SK-N-MC (cell line): ENCODE results near the gene FBXO8.

Experiments
- DNase-seq: peaks from one replicate; pipeline ENCODE4 v3.0.0-alpha.2; 2011; ENCODE audit warnings: low read depth, low spot score
- H3K27ac ChIP-seq: fragments of 200-600 bp; sonication (generic); 2 replicates; pipeline ENCODE4 v1.5.1; 2016; ENCODE audit warnings: mixed run types
- H3K36me3 ChIP-seq: fragments of 200-600 bp; sonication (generic); 2 replicates; pipeline ENCODE4 v1.6.1; 2017; ENCODE audit warnings: antibody characterized with exemption, low read length, mixed read lengths; ENCODE audit not compliant: insufficient read depth
- H3K4me3 ChIP-seq: fragments of 200-600 bp; sonication (generic); 2 replicates; pipeline ENCODE4 v1.5.1; 2016
- H3K9ac ChIP-seq: fragments of 200-600 bp; sonication (generic); 2 replicates; pipeline ENCODE4 v1.8.0; 2017; ENCODE audit warnings: mixed run types, mixed read lengths; ENCODE audit not compliant: insufficient read length
- H3K9me3 ChIP-seq: fragments of 200-600 bp; sonication (generic); 2 replicates; pipeline ENCODE4 v1.6.1; 2017; ENCODE audit warnings: low read depth, mild to moderate bottlenecking, antibody characterized with exemption, low read length, moderate library complexity, mixed read lengths
- EZH2 ChIP-seq: fragments of 200-600 bp; sonication (generic); IDR thresholded peaks from one replicate; pipeline ENCODE4 v1.6.1; 2017; ENCODE audit warnings: antibody characterized with exemption
- FOXP2 ChIP-seq: optimal IDR thresholded peaks from 2 replicates; pipeline ENCODE3; 2011; ENCODE audit warnings: mild to moderate bottlenecking, moderate library complexity; ENCODE audit not compliant: insufficient read depth; ENCODE audit errors: extremely low read length, control extremely low read depth
- POLR2AphosphoS5 ChIP-seq: IDR thresholded peaks from 2 replicates; pipeline ENCODE4 v1.6.1; 2012; ENCODE audit warnings: mild to moderate bottlenecking, low read depth, low read length, borderline replicate concordance

The FBXO8 gene

DNA sequence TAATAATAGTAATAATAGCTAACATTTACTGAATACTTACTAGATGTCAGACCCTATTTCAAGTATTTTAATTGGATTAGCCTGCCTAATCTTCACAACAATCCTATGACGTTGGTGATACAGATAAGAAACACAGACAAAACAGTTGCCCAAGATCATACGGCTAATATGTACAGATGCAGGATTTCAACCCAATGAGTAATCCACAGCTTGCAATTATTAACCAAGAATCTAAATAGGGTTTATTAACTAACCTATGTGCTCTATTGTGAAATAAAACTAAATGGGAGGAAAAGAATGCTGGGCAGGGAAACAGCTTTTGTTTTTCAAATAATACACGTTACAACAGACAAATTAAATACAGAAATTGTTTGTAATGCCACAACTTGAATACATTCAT, 23.4 kb downstream of the FBXO8 start:
- no peaks in the 10 kb centered on the region for H3K9me3 ChIP-seq
- H3K9ac ChIP-seq: no peak overlapping the region
- no peak for DNase-seq
- H3K27ac ChIP-seq: 0 out of 2 replicates have a peak overlapping the region, but pooled peaks have one; percentile 2
- no peak overlapping the region for H3K4me3 ChIP-seq
- no peaks in the 10 kb centered on the region for H3K36me3 ChIP-seq
- TF ChIP-seq EZH2 (no peak), FOXP2 (no peak)

DNA sequence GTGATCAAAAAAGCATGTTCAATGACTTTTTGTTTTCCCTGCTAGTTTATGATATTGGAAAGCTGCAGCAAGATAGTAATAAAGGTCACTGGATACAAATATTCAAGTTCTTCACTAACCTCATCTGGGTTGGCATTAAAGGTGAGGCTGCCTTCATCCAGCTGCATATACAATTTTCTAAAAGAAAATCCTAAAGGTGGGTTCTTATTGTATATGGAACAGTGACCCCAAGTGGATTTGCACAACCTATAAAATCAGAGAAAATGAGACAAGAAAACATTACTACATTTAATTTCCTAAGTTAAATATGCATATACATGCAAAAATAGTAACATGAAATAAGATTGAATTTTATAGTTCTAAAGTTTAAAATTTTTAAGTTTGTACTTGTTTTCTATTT, 23.9 kb downstream of the FBXO8 start:
- H3K4me3 ChIP-seq: no peak overlapping the region
- DNase-seq: no peak
- no peaks in the 10 kb centered on the region for H3K36me3 ChIP-seq
- TF ChIP-seq FOXP2 (no peak), POLR2AphosphoS5 (no peak), EZH2 (no peak)
- no peak overlapping the region for H3K9ac ChIP-seq
- no peak overlapping the region for H3K27ac ChIP-seq
- no peaks in the 10 kb centered on the region for H3K9me3 ChIP-seq

DNA sequence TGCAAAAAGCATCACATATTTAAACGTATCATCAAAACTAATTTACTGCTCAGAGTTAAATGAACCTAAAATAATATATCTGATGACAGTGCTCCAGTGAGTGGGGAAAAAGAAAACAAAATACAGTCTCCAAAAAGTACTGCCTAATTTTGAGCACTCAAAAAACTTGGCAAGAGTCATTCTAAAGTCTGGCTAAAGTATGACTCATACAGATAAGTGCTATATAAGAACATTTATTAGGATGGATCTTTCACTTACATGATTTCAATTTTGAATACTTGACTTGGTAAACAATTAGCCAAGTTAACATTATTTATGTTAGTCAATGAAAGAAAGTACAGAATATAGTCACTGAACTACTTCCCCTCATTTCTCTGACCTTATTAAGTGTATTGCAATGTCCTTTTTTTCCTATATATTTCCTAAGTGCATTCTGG, 27.2 kb downstream of the FBXO8 start:
- no peaks in the 10 kb centered on the region for H3K36me3 ChIP-seq
- TF ChIP-seq EZH2: no peak
- TF ChIP-seq FOXP2: no peak
- TF ChIP-seq POLR2AphosphoS5: no peak
- H3K9me3 ChIP-seq: no peaks in the 10 kb centered on the region
- no peak for DNase-seq
- no peak overlapping the region for H3K9ac ChIP-seq
- no peak overlapping the region; the same call in 1 of the 2 replicates for H3K4me3 ChIP-seq
- H3K27ac ChIP-seq: peak overlapping the region; percentile 4; the same call in 1 of the 2 replicates

DNA sequence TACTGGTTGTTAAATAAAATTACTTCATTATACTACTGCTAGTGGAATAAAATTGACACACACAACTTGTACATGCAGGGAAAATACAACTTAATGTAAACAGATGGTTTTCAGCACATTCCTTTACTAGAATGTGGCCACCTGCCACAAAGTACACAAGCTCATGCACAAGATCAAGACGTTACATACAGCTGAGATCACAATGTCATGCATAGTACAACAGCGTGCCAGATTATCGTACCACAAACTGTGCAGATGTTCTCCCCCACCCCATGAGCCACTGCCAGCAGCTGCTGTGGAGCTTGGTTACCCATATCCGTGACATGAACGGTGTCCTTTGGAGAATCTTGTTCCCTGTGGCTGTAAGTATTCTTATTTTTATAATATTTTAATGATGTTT, 27.7 kb downstream of the FBXO8 start:
- DNase-seq: no peak
- Histone ChIP-seq H3K9ac (no peak overlapping the region), H3K9me3 (no peaks in the 10 kb centered on the region), H3K4me3 (no peak overlapping the region), H3K27ac (peak overlapping the region; percentile 37; the same call in 1 of the 2 replicates), H3K36me3 (no peaks in the 10 kb centered on the region)
- no peak for TF ChIP-seq FOXP2
- TF ChIP-seq POLR2AphosphoS5: no peak
- no peak for TF ChIP-seq EZH2

DNA sequence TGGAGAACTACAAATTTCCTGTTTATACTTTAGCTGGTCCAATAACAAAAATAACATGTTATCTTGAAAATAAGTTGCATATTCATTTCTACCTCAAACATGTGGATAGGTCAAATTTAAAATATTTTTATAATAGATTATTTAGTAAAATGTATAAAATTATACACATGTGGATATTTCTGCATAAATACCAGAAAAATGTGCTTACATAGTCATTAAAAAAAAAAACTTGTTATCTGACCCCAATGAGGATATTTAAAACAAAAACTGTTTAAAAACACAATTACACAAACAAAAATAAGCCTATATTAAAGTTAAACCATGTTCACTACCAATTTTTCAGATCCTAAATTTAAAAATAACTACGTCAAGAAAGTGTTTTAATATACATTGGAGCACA, 28.1 kb downstream of the FBXO8 start:
- H3K4me3 ChIP-seq: no peak overlapping the region
- H3K36me3 ChIP-seq: no peaks in the 10 kb centered on the region
- no peaks in the 10 kb centered on the region for H3K9me3 ChIP-seq
- no peak for DNase-seq
- TF ChIP-seq EZH2 (no peak), POLR2AphosphoS5 (no peak), FOXP2 (no peak)
- H3K27ac ChIP-seq: peak overlapping the region; percentile 37; the same call in 1 of the 2 replicates
- no peak overlapping the region for H3K9ac ChIP-seq

DNA sequence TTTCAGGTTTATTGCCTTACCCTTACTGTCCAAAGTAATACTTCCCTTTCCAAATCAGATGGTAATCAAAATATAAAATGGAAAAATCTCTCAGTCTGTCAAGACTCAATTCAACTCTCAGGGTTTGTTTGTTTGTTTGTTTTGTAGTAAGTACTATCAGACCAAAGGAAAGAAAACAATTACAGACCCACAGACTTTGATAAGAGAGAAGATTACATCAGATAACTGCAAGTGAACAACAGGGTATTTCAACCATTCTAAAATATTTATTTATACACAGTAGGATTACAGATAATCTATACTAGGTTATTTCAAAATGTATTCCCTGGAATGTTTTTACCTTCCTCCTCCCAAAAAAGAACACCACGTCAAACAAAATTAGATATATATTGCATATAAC, 28.9 kb downstream of the FBXO8 start:
- Histone ChIP-seq H3K27ac (no peak overlapping the region), H3K36me3 (no peaks in the 10 kb centered on the region), H3K9ac (no peak overlapping the region), H3K9me3 (no peaks in the 10 kb centered on the region), H3K4me3 (no peak overlapping the region)
- no peak for DNase-seq
- TF ChIP-seq FOXP2 (no peak), POLR2AphosphoS5 (no peak), EZH2 (no peak)

DNA sequence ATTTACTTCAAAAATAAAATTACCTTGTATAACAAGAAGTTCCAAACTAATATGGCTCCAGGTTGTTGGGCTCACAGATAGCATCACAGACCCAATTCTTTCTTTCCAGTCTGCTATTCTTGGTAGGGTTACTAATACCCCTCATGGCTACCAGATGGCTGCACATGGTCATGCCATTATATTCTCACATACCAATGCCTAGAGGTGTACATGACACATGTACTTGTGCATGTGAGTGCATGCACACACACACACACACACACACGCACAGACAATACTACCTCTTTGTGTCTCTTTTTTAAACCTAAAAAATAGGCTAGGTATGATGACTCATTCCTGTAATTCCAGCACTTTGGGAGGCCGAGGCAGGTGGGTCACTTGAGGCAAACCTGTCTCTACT, 31.1 kb downstream of the FBXO8 start:
- H3K4me3 ChIP-seq: no peak overlapping the region
- H3K9ac ChIP-seq: no peak overlapping the region
- TF ChIP-seq POLR2AphosphoS5 (no peak), EZH2 (no peak), FOXP2 (no peak)
- no peaks in the 10 kb centered on the region for H3K36me3 ChIP-seq
- no peaks in the 10 kb centered on the region for H3K9me3 ChIP-seq
- H3K27ac ChIP-seq: no peak overlapping the region
- no peak for DNase-seq

DNA sequence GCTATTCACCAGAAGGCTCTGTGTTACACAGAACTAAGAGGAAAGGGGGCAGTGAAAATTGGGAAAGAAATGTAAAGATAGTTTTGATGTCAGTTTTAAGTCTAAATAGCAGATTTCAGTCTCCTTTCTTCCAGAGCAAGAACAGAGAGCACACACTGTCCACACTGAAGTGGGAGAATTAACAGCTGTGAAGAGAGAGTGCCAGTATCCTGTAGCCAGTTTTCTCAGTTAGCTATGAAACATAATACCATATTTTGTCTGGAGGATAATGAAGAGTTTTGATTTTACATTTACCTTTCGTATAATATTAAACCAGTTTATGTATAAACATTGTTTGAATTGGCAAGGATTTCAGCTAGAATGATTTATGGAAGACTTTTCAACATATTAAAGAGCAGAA, 35.1 kb downstream of the FBXO8 start:
- H3K9ac ChIP-seq: no peak overlapping the region
- no peak for DNase-seq

DNA sequence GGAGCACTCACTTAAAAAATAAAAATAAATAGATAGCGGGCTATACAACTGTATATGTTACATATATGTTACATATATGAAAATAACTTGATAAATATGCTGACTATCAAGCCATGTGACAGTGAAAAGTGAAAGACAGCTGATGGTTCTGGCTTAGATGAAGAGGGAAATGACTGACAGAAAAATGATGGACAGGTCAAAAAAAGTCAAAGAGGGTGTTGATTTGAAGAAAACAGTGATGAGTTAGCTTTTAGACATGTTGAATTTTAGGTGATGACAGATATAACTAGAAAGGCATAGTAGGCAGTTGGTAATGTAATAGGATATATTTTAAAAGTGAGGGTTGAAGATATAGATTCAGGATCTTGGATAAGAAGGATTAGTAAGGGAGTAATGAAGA, 37.8 kb downstream of the FBXO8 start:
- no peaks in the 10 kb centered on the region for H3K9me3 ChIP-seq
- no peaks in the 10 kb centered on the region for H3K36me3 ChIP-seq
- no peak for TF ChIP-seq FOXP2
- TF ChIP-seq POLR2AphosphoS5: no peak
- TF ChIP-seq EZH2: no peak
- no peak overlapping the region for H3K27ac ChIP-seq
- no peak overlapping the region for H3K9ac ChIP-seq
- no peak overlapping the region for H3K4me3 ChIP-seq
- no peak for DNase-seq

More for the DNA sequence above, 35.1 kb downstream of the FBXO8 start:
- H3K9me3 ChIP-seq: no peaks in the 10 kb centered on the region
- no peaks in the 10 kb centered on the region for H3K36me3 ChIP-seq
- no peak overlapping the region for H3K27ac ChIP-seq
- no peak for TF ChIP-seq FOXP2
- no peak for TF ChIP-seq POLR2AphosphoS5
- TF ChIP-seq EZH2: no peak
- H3K4me3 ChIP-seq: no peak overlapping the region
